ENCODE results near the gene TCF20.
A peak's percentile ranks its signal among the peaks of the same experiment; 100 is the strongest.

Gene TCF20

GRCh38 chr22:42270510-42271190, at the start of gene TCF20:
Gene TCF20, minus strand, starts transcription at chr22:42270653. Its CDS starts 55,348 bp downstream, at chr22:42215305.
- DNase-seq (ENCODE audit: low spot score): peak; percentile 95

- DNase-seq (ENCODE audit: low spot score): no peak
Measured at GRCh38 chr22:42319386-42319785, 48.9 kb upstream of the TCF20 start.

- DNase-seq (ENCODE audit: low spot score): no peak
Measured at GRCh38 chr22:42318967-42319366, 48.5 kb upstream of the TCF20 start.

- peak; percentile 43 for DNase-seq (ENCODE audit: low spot score)
Measured at GRCh38 chr22:42317691-42318547, 47.5 kb upstream of the TCF20 start.

GRCh38 chr22:42317008-42317407, 46.6 kb upstream of the TCF20 start:
- no peak for DNase-seq (ENCODE audit: low spot score)

GRCh38 chr22:42315392-42315756, 44.9 kb upstream of the TCF20 start:
- no peak for DNase-seq (ENCODE audit: low spot score)

GRCh38 chr22:42314709-42315391, 44.4 kb upstream of the TCF20 start:
- no peak for DNase-seq (ENCODE audit: low spot score)

GRCh38 chr22:42313804-42314581, 43.5 kb upstream of the TCF20 start:
- DNase-seq (ENCODE audit: low spot score): peak; percentile 74

GRCh38 chr22:42313204-42313603, 42.8 kb upstream of the TCF20 start:
- DNase-seq (ENCODE audit: low spot score): no peak

GRCh38 chr22:42310291-42311015, 40.0 kb upstream of the TCF20 start:
- no peak for DNase-seq (ENCODE audit: low spot score)

GRCh38 chr22:42309865-42310264, 39.4 kb upstream of the TCF20 start:
- DNase-seq (ENCODE audit: low spot score): no peak

GRCh38 chr22:42308892-42309468, 38.5 kb upstream of the TCF20 start:
- no peak for DNase-seq (ENCODE audit: low spot score)

- DNase-seq (ENCODE audit: low spot score): no peak
Measured at GRCh38 chr22:42307806-42308563, 37.5 kb upstream of the TCF20 start.

GRCh38 chr22:42306010-42306409, 35.6 kb upstream of the TCF20 start:
- DNase-seq (ENCODE audit: low spot score): no peak

- no peak for DNase-seq (ENCODE audit: low spot score)
Measured at GRCh38 chr22:42304324-42304790, 33.9 kb upstream of the TCF20 start.

GRCh38 chr22:42303396-42304323, 33.2 kb upstream of the TCF20 start:
- DNase-seq (ENCODE audit: low spot score): no peak

- DNase-seq (ENCODE audit: low spot score): no peak
Measured at GRCh38 chr22:42301742-42302102, 31.3 kb upstream of the TCF20 start.

- no peak for DNase-seq (ENCODE audit: low spot score)
Measured at GRCh38 chr22:42301077-42301741, 30.8 kb upstream of the TCF20 start.
